Measurements from ENCODE around the gene OMA1. TPM values are rescaled to one million over a fixed set of nuclear protein-coding genes. Genes with fewer than 3 reads are reported as not detected.

OMA1 gene
- total RNA-seq, 2 experiments from 2014 or later: 15.4 to 16.6 TPM

DNA sequence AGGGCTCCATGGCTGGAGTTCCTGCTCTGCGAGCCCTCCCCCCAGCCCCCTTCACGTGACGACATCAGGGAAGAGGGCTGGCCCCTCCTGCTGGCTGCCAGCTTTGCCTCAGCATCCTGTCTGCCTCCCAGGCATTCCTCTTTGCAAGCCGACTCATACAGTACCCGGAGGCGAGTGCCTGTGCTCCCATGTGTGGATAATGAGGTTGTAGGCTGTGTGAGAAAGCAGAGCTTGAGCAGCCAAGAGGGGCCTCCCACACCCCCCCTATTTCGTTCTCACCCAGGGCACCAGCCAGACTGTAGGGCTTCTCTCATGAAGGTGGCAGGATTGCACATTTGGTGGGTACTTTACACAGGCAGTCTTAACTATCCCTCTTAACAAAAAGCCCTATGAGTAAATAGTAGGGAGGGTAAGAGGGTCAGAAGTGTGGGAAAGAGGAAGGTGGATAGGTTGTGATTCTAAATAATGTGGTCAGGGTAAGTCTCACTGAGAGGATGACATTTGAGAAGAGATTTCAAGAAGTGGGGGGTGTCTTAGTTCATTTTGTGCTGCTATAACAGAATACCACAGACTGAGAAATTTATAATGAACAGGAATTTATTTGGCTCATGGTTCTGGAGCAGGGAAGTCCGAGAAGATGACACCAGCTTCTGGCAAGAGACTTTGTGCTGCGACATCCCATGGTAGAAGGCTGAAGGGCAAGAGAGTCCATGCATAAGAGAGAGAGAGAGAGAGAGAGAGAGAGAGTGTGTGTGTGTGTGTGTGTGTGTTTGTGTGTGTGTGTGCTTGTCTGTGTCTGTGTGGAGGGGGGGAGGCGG, 113.5 kb downstream of the OMA1 start:
- H3K27ac Mint-ChIP-seq: no peak overlapping the region
- intact Hi-C loops (cut with micrococcal nuclease): no loop called here
- H3K9me3 Mint-ChIP-seq: no peaks in the 10 kb centered on the region
- H3K4me1 Mint-ChIP-seq (ENCODE audit: low read depth): no peaks in the 10 kb centered on the region
- H3K36me3 Mint-ChIP-seq (ENCODE audit: low read depth): peaks cover 10% of the 10 kb centered on the region
- CTCF ChIA-PET: no interaction called here
- H3K27me3 Mint-ChIP-seq (ENCODE audit: low read depth): no peaks in the 10 kb centered on the region
- H3K4me3 Mint-ChIP-seq: no peak overlapping the region
- DNase-seq: no peak

DNA sequence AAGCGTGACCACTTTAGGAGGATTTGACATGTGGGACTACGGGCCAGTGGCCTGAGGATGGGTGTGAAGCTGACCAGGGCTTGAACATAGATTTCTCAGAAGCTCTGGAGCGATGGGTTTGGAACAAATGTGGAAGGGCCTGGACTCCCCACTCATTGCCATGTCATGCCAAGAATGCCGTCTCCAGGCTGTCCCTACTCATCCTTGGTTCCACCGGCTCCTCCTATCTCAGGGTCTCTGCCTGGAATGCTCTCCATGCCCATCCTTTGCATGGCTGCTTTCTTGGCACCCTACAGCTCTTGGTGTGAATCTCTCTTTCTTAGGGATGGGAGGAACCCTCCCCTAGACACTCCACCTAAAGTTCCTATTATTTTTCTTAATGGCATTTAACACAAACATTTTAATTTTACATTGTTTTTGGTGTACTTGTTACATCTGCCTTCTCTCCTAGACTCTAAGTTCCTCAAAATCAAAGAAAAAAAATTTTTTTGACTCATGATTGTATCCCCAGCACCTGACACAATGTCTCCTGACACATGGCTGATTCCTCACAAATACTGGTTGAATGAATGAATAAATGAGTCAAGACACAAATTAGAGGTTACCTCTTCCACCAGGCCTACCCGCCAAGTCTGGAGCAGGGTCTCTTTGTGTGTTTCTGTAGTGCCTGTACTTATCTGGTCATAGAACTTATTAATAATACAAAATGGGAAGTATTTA, 114.5 kb downstream of the OMA1 start:
- DNase-seq: no peak
- Mint-ChIP-seq H3K4me1 (ENCODE audit: low read depth) (no peaks in the 10 kb centered on the region), H3K9me3 (no peaks in the 10 kb centered on the region), H3K27ac (no peak overlapping the region), H3K4me3 (no peak overlapping the region), H3K36me3 (ENCODE audit: low read depth) (peaks cover 12% of the 10 kb centered on the region), H3K27me3 (ENCODE audit: low read depth) (no peaks in the 10 kb centered on the region)
- intact Hi-C loops (cut with micrococcal nuclease): no loop called here
- CTCF ChIA-PET: interaction anchor here (0.6 kb wide), 1 partner anchor 355 kb away, joined by 6 read pairs; no protein-coding TSS in a partner anchor

Other genes with a start within 250 kb of the OMA1 start
- not detected for gene TACSTD2, start 30.5 kb upstream of the OMA1 start, total RNA-seq
- 10 to 100 TPM; 27.8 to 28.7 TPM for gene MYSM1, start 153.3 kb upstream of the OMA1 start, total RNA-seq
- 10 to 100 TPM; 24.2 to 25.9 TPM for gene JUN, start 237.3 kb upstream of the OMA1 start, total RNA-seq

Measured in activated naive CD4-positive, alpha-beta T cell treated with anti-CD3 and anti-CD28 coated beads for 36 hours (primary cell).